ENCODE measurements around the gene IL2RA. TPM values are rescaled to one million over a fixed set of nuclear protein-coding genes. Genes with fewer than 3 reads are reported as not detected.
A peak's percentile ranks its signal among the peaks of the same experiment; 100 is the strongest.

Gene IL2RA
- total RNA-seq, 4 donors from 2014 or later: 0.70 to 16.5 (median 1.9) TPM

DNA sequence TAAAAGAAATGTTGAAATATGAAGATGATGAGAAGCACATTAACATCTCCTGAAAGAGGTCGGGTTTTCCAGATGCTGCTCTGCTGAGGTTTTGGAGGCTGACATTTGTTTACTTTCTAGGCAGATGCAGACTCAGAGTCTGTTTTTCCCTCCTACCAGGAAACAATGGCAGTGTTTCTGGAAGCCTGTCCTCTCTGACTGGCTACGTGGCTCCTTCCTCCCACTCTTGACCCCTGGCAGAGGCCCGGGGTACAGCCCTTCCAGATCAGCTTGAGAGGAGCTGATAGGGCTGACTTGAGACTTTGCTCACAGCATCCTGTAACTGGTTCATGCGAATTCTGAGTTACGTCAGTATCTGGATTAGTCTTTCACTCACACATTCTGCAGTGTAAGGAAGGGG lies 43.7 kb downstream of the IL2RA start:
- H3K9me3 ChIP-seq: no peaks in the 10 kb centered on the region
- peak overlapping the region; percentile 42 to 73 (median 52) for H3K27ac ChIP-seq
- no peak for TF ChIP-seq POLR2A (IDR thresholded peaks at IDR 0.05)
- TF ChIP-seq CTCF (IDR thresholded peaks at IDR 0.05): no peak
- H3K27me3 ChIP-seq: no peaks in the 10 kb centered on the region
- no peak for DNase-seq
- H3K4me1 ChIP-seq: peaks cover 0 to 9% (median 0%) of the 10 kb centered on the region in 4 donors
- no peaks in the 10 kb centered on the region for H3K36me3 ChIP-seq
- H3K4me3 ChIP-seq: no peak overlapping the region

GRCh38 chr10:6017781-6018354 lies 44.3 kb downstream of the IL2RA start:
- peaks cover 0 to 9% (median 0%) of the 10 kb centered on the region in 4 donors for H3K4me1 ChIP-seq
- no peak overlapping the region for H3K4me3 ChIP-seq
- no peak for TF ChIP-seq POLR2A (IDR thresholded peaks at IDR 0.05)
- no peak for TF ChIP-seq CTCF (IDR thresholded peaks at IDR 0.05)
- peak in 1 of 3 donors; percentile 65 for DNase-seq
- H3K27me3 ChIP-seq: no peaks in the 10 kb centered on the region
- no peaks in the 10 kb centered on the region for H3K36me3 ChIP-seq
- H3K9me3 ChIP-seq: no peaks in the 10 kb centered on the region
- peak overlapping the region; percentile 42 to 73 (median 52) for H3K27ac ChIP-seq

DNA sequence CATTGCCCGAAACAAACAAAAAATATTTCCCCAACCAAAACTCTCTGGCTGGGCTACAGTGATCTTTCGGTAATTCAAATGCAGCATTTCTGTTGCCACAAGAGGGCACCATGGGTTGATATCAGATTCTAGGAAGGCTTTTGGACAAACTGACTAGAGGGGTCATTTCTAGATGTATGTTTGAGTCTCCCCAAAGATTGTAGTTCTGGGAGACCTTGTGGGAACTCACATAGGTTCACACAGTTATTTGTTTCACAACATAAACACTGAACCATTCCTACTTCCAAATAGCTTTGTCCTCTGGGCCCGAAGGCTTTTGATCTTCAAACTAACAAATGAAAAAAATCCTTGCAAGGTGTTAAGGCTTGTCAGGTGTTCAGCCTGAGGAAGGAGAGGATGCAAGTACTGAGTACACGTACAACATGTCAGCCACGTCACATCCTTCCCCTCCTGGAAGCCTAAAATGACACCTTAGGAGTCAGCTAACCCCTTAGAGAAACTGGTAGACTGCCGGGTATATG lies 47.9 kb downstream of the IL2RA start:
- no peaks in the 10 kb centered on the region for H3K9me3 ChIP-seq
- peak in 2 of 3 donors; percentile 86 to 89 for DNase-seq
- no peaks in the 10 kb centered on the region for H3K36me3 ChIP-seq
- H3K4me1 ChIP-seq: peaks cover 0 to 9% (median 0%) of the 10 kb centered on the region in 4 donors
- peak overlapping the region in 3 of 4 donors; percentile 6 to 55 (median 42) for H3K27ac ChIP-seq
- TF ChIP-seq CTCF (IDR thresholded peaks at IDR 0.05) (peak; percentile 74 to 87 (median 78)), POLR2A (IDR thresholded peaks at IDR 0.05) (no peak)
- H3K27me3 ChIP-seq: no peaks in the 10 kb centered on the region
- no peak overlapping the region for H3K4me3 ChIP-seq

DNA sequence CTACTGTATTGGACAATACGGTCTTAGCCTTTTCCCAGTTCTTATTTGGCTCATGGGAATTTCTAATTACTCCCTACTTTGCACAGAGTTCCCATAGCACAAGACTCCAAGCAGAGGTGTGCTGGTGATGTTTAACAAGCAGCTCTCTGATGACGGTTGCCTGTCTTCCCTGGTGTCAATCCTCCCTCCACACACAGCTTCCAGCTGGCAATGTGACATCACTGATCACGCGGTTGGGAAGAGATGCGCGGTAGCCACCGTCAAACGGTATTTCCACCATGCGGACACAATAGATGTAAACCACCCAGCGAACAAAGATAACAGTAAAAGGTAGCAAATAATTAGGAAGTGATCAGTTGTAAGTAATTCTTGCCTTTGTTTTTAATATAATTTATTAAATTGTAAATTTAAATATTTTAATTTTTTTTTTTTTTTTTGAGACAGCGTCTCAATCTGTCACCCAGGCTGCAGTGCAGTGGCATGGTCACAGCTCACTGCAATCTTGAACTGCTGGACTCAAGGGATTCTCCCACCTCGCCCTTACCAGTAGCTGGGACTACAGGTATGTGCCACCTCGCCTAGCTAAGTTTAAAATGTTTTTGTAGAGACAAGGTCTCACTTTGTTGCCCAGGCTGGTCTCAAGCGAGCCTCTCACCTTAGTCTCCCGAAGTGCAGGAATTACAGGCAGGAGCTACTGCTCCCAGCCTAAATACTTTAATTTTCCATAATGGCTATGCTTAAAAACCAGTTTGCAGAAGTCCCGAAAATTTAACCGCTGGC lies 48.6 kb downstream of the IL2RA start:
- no peaks in the 10 kb centered on the region for H3K9me3 ChIP-seq
- H3K36me3 ChIP-seq: no peaks in the 10 kb centered on the region
- H3K27me3 ChIP-seq: no peaks in the 10 kb centered on the region
- no peak for DNase-seq
- no peak overlapping the region for H3K4me3 ChIP-seq
- TF ChIP-seq CTCF (IDR thresholded peaks at IDR 0.05): no peak
- no peak for TF ChIP-seq POLR2A (IDR thresholded peaks at IDR 0.05)
- peaks cover 0 to 9% (median 0%) of the 10 kb centered on the region in 4 donors for H3K4me1 ChIP-seq
- H3K27ac ChIP-seq: peak overlapping the region in 3 of 4 donors; percentile 6 to 55 (median 42)

DNA sequence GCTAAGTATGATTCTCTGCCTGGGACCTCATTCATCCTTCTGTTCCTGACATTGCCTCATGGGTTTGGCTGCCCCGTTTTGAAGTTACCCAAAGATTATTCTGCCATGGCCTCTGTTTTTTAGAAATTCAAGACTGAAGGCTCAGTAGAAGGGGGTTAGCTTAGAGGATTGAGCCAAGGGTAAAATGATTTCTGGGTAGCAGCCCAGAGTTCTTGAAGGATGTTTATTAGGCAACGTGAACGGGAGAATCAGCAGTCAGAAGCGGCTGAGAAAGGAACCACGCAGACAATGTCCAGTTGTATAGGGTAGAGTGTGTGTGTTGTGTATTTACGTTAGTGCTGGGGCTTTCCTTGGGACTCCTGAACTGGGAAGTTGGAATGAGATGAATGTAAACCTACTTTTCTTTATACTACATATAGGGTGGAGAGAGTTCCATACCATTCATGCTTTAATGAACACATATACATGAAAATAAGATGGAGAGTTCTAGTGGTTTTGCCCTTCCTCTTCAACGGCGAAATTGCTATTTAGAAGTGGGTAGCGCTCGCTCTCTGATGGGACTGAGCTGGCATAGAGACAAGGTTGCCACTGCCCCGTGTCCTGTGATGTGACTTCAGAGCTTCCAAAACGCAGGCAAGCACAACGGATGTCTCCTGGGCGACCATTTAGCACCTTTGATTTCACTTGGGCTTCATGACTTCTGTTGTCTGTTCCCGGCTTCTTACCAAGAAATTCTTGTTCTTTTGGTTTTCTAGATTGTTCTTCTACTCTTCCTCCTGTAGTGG lies 49.9 kb downstream of the IL2RA start:
- H3K4me1 ChIP-seq: no peaks in the 10 kb centered on the region
- no peaks in the 10 kb centered on the region for H3K36me3 ChIP-seq
- no peak overlapping the region for H3K4me3 ChIP-seq
- H3K27ac ChIP-seq: no peak overlapping the region
- no peak for TF ChIP-seq POLR2A (IDR thresholded peaks at IDR 0.05)
- no peak for TF ChIP-seq CTCF (IDR thresholded peaks at IDR 0.05)
- no peak for DNase-seq
- H3K9me3 ChIP-seq: no peaks in the 10 kb centered on the region
- H3K27me3 ChIP-seq: no peaks in the 10 kb centered on the region

All from Peyer's patch (tissue), 4 donors.